ENCODE measurements around the gene RGS6.

GRCh38 chr14:72565917-72566316, 633.7 kb downstream of the RGS6 start:
- TF ChIP-seq POLR2A (IDR thresholded peaks at IDR 0.05) (no peak), POLR2AphosphoS5 (IDR thresholded peaks at IDR 0.05) (no peak)
- TF ChIP-seq, protein P1, sequence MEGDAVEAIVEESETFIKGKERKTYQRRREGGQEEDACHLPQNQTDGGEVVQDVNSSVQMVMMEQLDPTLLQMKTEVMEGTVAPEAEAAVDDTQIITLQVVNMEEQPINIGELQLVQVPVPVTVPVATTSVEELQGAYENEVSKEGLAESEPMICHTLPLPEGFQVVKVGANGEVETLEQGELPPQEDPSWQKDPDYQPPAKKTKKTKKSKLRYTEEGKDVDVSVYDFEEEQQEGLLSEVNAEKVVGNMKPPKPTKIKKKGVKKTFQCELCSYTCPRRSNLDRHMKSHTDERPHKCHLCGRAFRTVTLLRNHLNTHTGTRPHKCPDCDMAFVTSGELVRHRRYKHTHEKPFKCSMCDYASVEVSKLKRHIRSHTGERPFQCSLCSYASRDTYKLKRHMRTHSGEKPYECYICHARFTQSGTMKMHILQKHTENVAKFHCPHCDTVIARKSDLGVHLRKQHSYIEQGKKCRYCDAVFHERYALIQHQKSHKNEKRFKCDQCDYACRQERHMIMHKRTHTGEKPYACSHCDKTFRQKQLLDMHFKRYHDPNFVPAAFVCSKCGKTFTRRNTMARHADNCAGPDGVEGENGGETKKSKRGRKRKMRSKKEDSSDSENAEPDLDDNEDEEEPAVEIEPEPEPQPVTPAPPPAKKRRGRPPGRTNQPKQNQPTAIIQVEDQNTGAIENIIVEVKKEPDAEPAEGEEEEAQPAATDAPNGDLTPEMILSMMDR (IDR thresholded peaks at IDR 0.05): no peak
